ENCODE results near the gene RHO.

Gene RHO

DNA sequence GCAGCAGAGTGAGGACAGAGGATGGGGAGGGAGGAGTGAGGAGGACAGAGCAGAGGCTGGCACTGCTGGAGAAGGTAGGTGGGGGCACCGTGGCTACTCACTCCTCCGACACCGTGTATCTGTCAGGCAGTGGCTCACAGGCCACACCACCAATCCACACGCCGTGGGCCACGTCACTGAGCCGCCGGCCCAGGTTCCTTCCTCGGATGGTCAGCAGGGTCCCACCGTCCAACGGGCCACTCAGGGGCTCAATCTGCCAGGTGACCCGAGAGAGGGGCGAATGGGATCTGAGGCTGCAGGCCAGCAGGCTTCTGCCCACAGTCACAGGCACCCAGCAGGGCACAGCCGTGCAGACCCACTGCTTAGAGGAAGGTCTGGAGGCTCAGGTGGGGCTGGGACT is 45.1 kb downstream of the RHO start:
- Histone ChIP-seq H3K9me3 (ENCODE audit: control insufficient read depth, insufficient read depth, low read depth, low read length) (no peaks in the 10 kb centered on the region), H3K4me3 (ENCODE audit: low read depth, low read length) (no peak overlapping the region), H3K36me3 (ENCODE audit: control insufficient read depth in 2 of 2, insufficient read depth in 1 of 2, low read length in 2 of 2) (peaks cover 0 to 19% of the 10 kb centered on the region in 2 experiments; a peak in 1 of 3 replicates), H3K4me1 (ENCODE audit: control insufficient read depth, insufficient read depth, low read length) (no peaks in the 10 kb centered on the region), H3K27ac (ENCODE audit: extremely low read depth, low read depth, low read length) (no peak overlapping the region)
- ChIA-PET POLR2A (no interaction called here), CTCF (no interaction called here)
- no peak for TF ChIP-seq ZNF248 (tag by site-specific recombination; IDR thresholded peaks at IDR 0.05)
- TF ChIP-seq, protein P1, sequence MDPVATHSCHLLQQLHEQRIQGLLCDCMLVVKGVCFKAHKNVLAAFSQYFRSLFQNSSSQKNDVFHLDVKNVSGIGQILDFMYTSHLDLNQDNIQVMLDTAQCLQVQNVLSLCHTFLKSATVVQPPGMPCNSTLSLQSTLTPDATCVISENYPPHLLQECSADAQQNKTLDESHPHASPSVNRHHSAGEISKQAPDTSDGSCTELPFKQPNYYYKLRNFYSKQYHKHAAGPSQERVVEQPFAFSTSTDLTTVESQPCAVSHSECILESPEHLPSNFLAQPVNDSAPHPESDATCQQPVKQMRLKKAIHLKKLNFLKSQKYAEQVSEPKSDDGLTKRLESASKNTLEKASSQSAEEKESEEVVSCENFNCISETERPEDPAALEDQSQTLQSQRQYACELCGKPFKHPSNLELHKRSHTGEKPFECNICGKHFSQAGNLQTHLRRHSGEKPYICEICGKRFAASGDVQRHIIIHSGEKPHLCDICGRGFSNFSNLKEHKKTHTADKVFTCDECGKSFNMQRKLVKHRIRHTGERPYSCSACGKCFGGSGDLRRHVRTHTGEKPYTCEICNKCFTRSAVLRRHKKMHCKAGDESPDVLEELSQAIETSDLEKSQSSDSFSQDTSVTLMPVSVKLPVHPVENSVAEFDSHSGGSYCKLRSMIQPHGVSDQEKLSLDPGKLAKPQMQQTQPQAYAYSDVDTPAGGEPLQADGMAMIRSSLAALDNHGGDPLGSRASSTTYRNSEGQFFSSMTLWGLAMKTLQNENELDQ (tag by site-specific recombination; IDR thresholded peaks at IDR 0.05; ENCODE audit: low read depth), result no peak
- no peak for TF ChIP-seq ZSCAN16 (tag by site-specific recombination; IDR thresholded peaks at IDR 0.05)
- TF ChIP-seq ZBTB20 (tag by site-specific recombination; IDR thresholded peaks at IDR 0.05), result no peak

DNA sequence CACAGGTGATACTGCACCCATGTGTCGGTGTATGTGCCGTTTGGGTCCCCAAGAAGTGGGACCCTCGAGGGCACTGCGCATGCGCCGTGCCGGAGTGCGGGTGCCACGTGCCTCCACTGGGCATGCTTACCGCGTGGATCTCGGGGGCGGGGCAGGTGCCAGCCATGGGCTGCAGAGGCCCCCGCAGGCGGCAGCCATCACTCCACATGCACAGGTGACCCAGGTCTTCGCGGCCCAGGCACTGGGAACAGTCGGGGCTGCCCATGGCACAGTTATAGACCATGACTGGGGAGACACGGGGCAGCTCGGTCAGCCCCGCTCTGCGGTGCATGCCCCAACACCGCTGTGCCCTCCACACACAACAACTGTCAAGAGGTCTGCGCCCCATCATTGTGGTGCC is 45.8 kb downstream of the RHO start:
- no peaks in the 10 kb centered on the region for H3K9me3 ChIP-seq (ENCODE audit: control insufficient read depth, insufficient read depth, low read depth, low read length)
- TF ChIP-seq OVOL3 (tag by site-specific recombination; IDR thresholded peaks at IDR 0.05), result no peak
- TF ChIP-seq ZNF184 (tag by site-specific recombination; IDR thresholded peaks at IDR 0.05), result no peak
- TF ChIP-seq KLF9 (tag by site-specific recombination; IDR thresholded peaks at IDR 0.05; ENCODE audit: low read depth), result no peak
- TF ChIP-seq ZNF223 (tag by site-specific recombination; IDR thresholded peaks at IDR 0.05), result no peak
- no peak for TF ChIP-seq ZNF624 (tag by site-specific recombination; IDR thresholded peaks at IDR 0.05)
- no peak for TF ChIP-seq HOXD13 (CRISPR knock-in tag; IDR thresholded peaks at IDR 0.05; ENCODE audit: borderline replicate concordance)
- TF ChIP-seq, protein P2, sequence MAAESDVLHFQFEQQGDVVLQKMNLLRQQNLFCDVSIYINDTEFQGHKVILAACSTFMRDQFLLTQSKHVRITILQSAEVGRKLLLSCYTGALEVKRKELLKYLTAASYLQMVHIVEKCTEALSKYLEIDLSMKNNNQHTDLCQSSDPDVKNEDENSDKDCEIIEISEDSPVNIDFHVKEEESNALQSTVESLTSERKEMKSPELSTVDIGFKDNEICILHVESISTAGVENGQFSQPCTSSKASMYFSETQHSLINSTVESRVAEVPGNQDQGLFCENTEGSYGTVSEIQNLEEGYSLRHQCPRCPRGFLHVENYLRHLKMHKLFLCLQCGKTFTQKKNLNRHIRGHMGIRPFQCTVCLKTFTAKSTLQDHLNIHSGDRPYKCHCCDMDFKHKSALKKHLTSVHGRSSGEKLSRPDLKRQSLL (tag by site-specific recombination; IDR thresholded peaks at IDR 0.05), result no peak
- no peak for TF ChIP-seq ZBTB20 (tag by site-specific recombination; IDR thresholded peaks at IDR 0.05)
- TF ChIP-seq ZNF391 (tag by site-specific recombination; IDR thresholded peaks at IDR 0.05; ENCODE audit: borderline replicate concordance, low read depth), result no peak
- no peak for TF ChIP-seq ZNF76 (tag by site-specific recombination; IDR thresholded peaks at IDR 0.05; ENCODE audit: borderline replicate concordance, low read depth)
- TF ChIP-seq SALL2 (tag by site-specific recombination; IDR thresholded peaks at IDR 0.05; ENCODE audit: borderline replicate concordance), result no peak
- no peak for TF ChIP-seq ZNF23 (tag by site-specific recombination; IDR thresholded peaks at IDR 0.05; ENCODE audit: borderline replicate concordance)
- TF ChIP-seq, protein P3, sequence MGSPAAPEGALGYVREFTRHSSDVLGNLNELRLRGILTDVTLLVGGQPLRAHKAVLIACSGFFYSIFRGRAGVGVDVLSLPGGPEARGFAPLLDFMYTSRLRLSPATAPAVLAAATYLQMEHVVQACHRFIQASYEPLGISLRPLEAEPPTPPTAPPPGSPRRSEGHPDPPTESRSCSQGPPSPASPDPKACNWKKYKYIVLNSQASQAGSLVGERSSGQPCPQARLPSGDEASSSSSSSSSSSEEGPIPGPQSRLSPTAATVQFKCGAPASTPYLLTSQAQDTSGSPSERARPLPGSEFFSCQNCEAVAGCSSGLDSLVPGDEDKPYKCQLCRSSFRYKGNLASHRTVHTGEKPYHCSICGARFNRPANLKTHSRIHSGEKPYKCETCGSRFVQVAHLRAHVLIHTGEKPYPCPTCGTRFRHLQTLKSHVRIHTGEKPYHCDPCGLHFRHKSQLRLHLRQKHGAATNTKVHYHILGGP (tag by site-specific recombination; IDR thresholded peaks at IDR 0.05), result no peak
- TF ChIP-seq HOXA7 (CRISPR knock-in tag; IDR thresholded peaks at IDR 0.05; ENCODE audit: borderline replicate concordance), result no peak
- TF ChIP-seq ZNF112 (tag by site-specific recombination; IDR thresholded peaks at IDR 0.05), result no peak
- TF ChIP-seq, protein P4, sequence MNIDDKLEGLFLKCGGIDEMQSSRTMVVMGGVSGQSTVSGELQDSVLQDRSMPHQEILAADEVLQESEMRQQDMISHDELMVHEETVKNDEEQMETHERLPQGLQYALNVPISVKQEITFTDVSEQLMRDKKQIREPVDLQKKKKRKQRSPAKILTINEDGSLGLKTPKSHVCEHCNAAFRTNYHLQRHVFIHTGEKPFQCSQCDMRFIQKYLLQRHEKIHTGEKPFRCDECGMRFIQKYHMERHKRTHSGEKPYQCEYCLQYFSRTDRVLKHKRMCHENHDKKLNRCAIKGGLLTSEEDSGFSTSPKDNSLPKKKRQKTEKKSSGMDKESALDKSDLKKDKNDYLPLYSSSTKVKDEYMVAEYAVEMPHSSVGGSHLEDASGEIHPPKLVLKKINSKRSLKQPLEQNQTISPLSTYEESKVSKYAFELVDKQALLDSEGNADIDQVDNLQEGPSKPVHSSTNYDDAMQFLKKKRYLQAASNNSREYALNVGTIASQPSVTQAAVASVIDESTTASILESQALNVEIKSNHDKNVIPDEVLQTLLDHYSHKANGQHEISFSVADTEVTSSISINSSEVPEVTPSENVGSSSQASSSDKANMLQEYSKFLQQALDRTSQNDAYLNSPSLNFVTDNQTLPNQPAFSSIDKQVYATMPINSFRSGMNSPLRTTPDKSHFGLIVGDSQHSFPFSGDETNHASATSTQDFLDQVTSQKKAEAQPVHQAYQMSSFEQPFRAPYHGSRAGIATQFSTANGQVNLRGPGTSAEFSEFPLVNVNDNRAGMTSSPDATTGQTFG (tag by site-specific recombination; IDR thresholded peaks at IDR 0.05; ENCODE audit: borderline replicate concordance), result no peak

More for the DNA sequence above, 45.8 kb downstream of the RHO start:
- Histone ChIP-seq H3K27ac (ENCODE audit: extremely low read depth, low read depth, low read length) (no peak overlapping the region), H3K4me1 (ENCODE audit: control insufficient read depth, insufficient read depth, low read length) (no peaks in the 10 kb centered on the region), H3K36me3 (ENCODE audit: control insufficient read depth in 2 of 2, insufficient read depth in 1 of 2, low read length in 2 of 2) (peaks cover 0 to 19% of the 10 kb centered on the region in 2 experiments; a peak in 1 of 3 replicates), H3K4me3 (ENCODE audit: low read depth, low read length) (no peak overlapping the region)
- ChIA-PET CTCF (no interaction called here), POLR2A (no interaction called here)

All from HEK293 (cell line).